Mesenchymal stem cell (in vitro differentiated cells and primary cell): Measurements from ENCODE around the gene ROR2.

Experiments used
- DNase-seq: peaks from one replicate; pipeline ENCODE4 v3.0.0-alpha.2; 2013
- H2AFZ ChIP-seq: one replicate; pipeline ENCODE4 v1.6.1; 2013; ENCODE audit warnings: low read depth, mild to moderate bottlenecking, control low read depth, inconsistent platforms, low read length, moderate library complexity
- H2AK5ac ChIP-seq: 2 replicates; pipeline ENCODE4 v1.6.1; 2013; ENCODE audit warnings: low read length, moderate library complexity, mild to moderate bottlenecking, inconsistent platforms; ENCODE audit not compliant: severe bottlenecking
- H2BK120ac ChIP-seq: one replicate; pipeline ENCODE4 v1.6.1; 2013; ENCODE audit warnings: low read depth, mild to moderate bottlenecking, inconsistent platforms, low read length, moderate library complexity
- H2BK12ac ChIP-seq, 2 experiments: one replicate each; pipeline ENCODE4 v1.6.1; 2013; ENCODE audit warnings: inconsistent platforms in 2 of 2, low read length in 2 of 2, mild to moderate bottlenecking in 2 of 2, moderate library complexity in 2 of 2, control low read depth in 1 of 2
- H2BK15ac ChIP-seq: one replicate; pipeline ENCODE4 v1.6.1; 2013; ENCODE audit warnings: mild to moderate bottlenecking, low read depth, inconsistent platforms; ENCODE audit not compliant: poor library complexity, severe bottlenecking
- H2BK5ac ChIP-seq: 2 replicates; pipeline ENCODE4 v1.6.1; 2013; ENCODE audit warnings: low read depth, mild to moderate bottlenecking, low read length, control low read depth, inconsistent platforms; ENCODE audit not compliant: poor library complexity, severe bottlenecking
- H3K14ac ChIP-seq, 2 experiments: one replicate each; pipeline ENCODE4 v1.6.1; 2013; ENCODE audit warnings: inconsistent platforms in 2 of 2, low read length in 2 of 2, control low read depth in 1 of 2, mild to moderate bottlenecking in 1 of 2, moderate library complexity in 1 of 2
- H3K18ac ChIP-seq, 2 experiments: one replicate each; pipeline ENCODE4 v1.6.1; 2013; ENCODE audit warnings: inconsistent platforms in 2 of 2, low read length in 2 of 2, control low read depth in 1 of 2, low read depth in 1 of 2, mild to moderate bottlenecking in 1 of 2
- H3K23ac ChIP-seq, 2 experiments: one replicate each; pipeline ENCODE4 v1.6.1; 2013; ENCODE audit warnings: inconsistent platforms in 2 of 2, low read length in 2 of 2, mild to moderate bottlenecking in 2 of 2, moderate library complexity in 2 of 2, control low read depth in 1 of 2
- H3K27ac ChIP-seq: 2 replicates; pipeline ENCODE4 v1.5.1; 2013; ENCODE audit warnings: mild to moderate bottlenecking, moderate library complexity, low read length, control low read depth, inconsistent platforms; ENCODE audit not compliant: poor library complexity, severe bottlenecking
- H3K27me3 ChIP-seq, 2 experiments: 2 replicates each; pipeline versions ENCODE4 v1.6.1 to v1.7.0; 2013; ENCODE audit warnings: low read length in 2 of 2, mild to moderate bottlenecking in 2 of 2, moderate library complexity in 2 of 2, control low read depth in 1 of 2, inconsistent platforms in 1 of 2; ENCODE audit not compliant: control insufficient read depth in 1 of 2, insufficient read depth in 1 of 2
- H3K36me3 ChIP-seq, 2 experiments: 2 replicates each; pipeline versions ENCODE4 v1.6.1 to v1.7.0; 2013; ENCODE audit warnings: low read length in 2 of 2, control low read depth in 1 of 2, inconsistent platforms in 1 of 2, low read depth in 1 of 2, mild to moderate bottlenecking in 1 of 2; ENCODE audit not compliant: insufficient read depth in 2 of 2, control insufficient read depth in 1 of 2
- H3K4ac ChIP-seq, 2 experiments: one replicate each; pipeline ENCODE4 v1.6.1; 2013; ENCODE audit warnings: inconsistent platforms in 2 of 2, low read length in 2 of 2, mild to moderate bottlenecking in 2 of 2, moderate library complexity in 2 of 2, control low read depth in 1 of 2, low read depth in 1 of 2
- H3K4me1 ChIP-seq: 2 replicates; pipeline ENCODE4 v1.6.1; 2013; ENCODE audit warnings: low read depth, low read length, control low read depth; ENCODE audit not compliant: control insufficient read depth, insufficient read depth
- H3K4me2 ChIP-seq: 2 replicates; pipeline ENCODE4 v1.6.1; 2013; ENCODE audit warnings: low read length, mild to moderate bottlenecking, inconsistent platforms; ENCODE audit not compliant: poor library complexity, severe bottlenecking
- H3K4me3 ChIP-seq, 2 experiments: 2 replicates each; pipeline versions ENCODE4 v1.5.1 to v1.7.0; 2013; ENCODE audit warnings: low read length in 2 of 2, mild to moderate bottlenecking in 2 of 2, control low read depth in 1 of 2, low read depth in 1 of 2; ENCODE audit not compliant: insufficient read depth in 1 of 2
- H3K79me1 ChIP-seq: replicated peaks from 2 replicates; pipeline ENCODE4 v1.6.1; 2013; ENCODE audit warnings: mild to moderate bottlenecking, control low read depth, low read length, inconsistent platforms; ENCODE audit not compliant: poor library complexity, severe bottlenecking
- H3K9ac ChIP-seq: 2 replicates; pipeline ENCODE4 v1.7.0; 2013; ENCODE audit warnings: mild to moderate bottlenecking, low read length, moderate library complexity
- H3K9me3 ChIP-seq: 2 replicates; pipeline ENCODE4 v1.7.0; 2013; ENCODE audit warnings: mild to moderate bottlenecking, low read length; ENCODE audit not compliant: control insufficient read depth
- H4K8ac ChIP-seq: one replicate; pipeline ENCODE4 v1.6.1; 2013; ENCODE audit warnings: inconsistent platforms, mild to moderate bottlenecking, low read length, moderate library complexity
- H4K91ac ChIP-seq: one replicate; pipeline ENCODE4 v1.6.1; 2013; ENCODE audit warnings: mild to moderate bottlenecking, low read length, inconsistent platforms
- WGBS: methylation state at CpG from one replicate; pipeline ENCODE4 v1.1.7; 2013; ENCODE audit warnings: mixed read lengths; 5-methylcytosine and 5-hydroxymethylcytosine counted together

ROR2 gene

GRCh38 chr9:91835216-91835615, 114.8 kb downstream of the ROR2 start:
- peak overlapping the region in 1 of 2 experiments; percentile 48 for H3K18ac ChIP-seq
- no peak overlapping the region for H2BK15ac ChIP-seq
- no peak overlapping the region for H3K14ac ChIP-seq
- H3K4me1 ChIP-seq: peaks cover 22% of the 10 kb centered on the region
- H3K9ac ChIP-seq: no peak overlapping the region
- H3K4me3 ChIP-seq: no peak overlapping the region
- H2AK5ac ChIP-seq: no peak overlapping the region
- H3K9me3 ChIP-seq: no peaks in the 10 kb centered on the region
- no peak overlapping the region for H2BK120ac ChIP-seq
- H3K4me2 ChIP-seq: no peak overlapping the region
- H2BK5ac ChIP-seq: no peak overlapping the region
- no peak overlapping the region for H2AFZ ChIP-seq
- no peaks in the 10 kb centered on the region for H3K27me3 ChIP-seq
- no peak overlapping the region for H2BK12ac ChIP-seq
- DNase-seq: peak; percentile 48
- H4K91ac ChIP-seq: no peak overlapping the region
- H3K23ac ChIP-seq: no peak overlapping the region
- no peaks in the 10 kb centered on the region for H3K36me3 ChIP-seq
- peaks cover 50% of the 10 kb centered on the region for H3K79me1 ChIP-seq
- peak overlapping the region; percentile 1 for H4K8ac ChIP-seq
- WGBS: 37% methylated on average over 5 of the region's 5 CpGs
- no peak overlapping the region for H3K4ac ChIP-seq
- no peak overlapping the region for H3K27ac ChIP-seq

- Histone ChIP-seq H3K9ac (no peak overlapping the region), H2BK12ac (no peak overlapping the region), H3K4me2 (no peak overlapping the region), H3K4me3 (no peak overlapping the region), H2BK120ac (no peak overlapping the region), H3K14ac (no peak overlapping the region), H3K4ac (no peak overlapping the region), H3K23ac (no peak overlapping the region), H3K79me1 (peaks cover 47% of the 10 kb centered on the region), H2BK5ac (no peak overlapping the region), H2AK5ac (no peak overlapping the region), H3K27ac (no peak overlapping the region), H3K4me1 (peaks cover 19% of the 10 kb centered on the region), H4K91ac (no peak overlapping the region), H3K9me3 (no peaks in the 10 kb centered on the region), H3K27me3 (no peaks in the 10 kb centered on the region), H3K18ac (no peak overlapping the region), H3K36me3 (no peaks in the 10 kb centered on the region), H4K8ac (no peak overlapping the region), H2AFZ (no peak overlapping the region), H2BK15ac (no peak overlapping the region)
- WGBS: 11% methylated on average over 3 of the region's 3 CpGs
- DNase-seq: peak; percentile 51
Measured at GRCh38 chr9:91834740-91835139, 115.3 kb downstream of the ROR2 start.

DNA sequence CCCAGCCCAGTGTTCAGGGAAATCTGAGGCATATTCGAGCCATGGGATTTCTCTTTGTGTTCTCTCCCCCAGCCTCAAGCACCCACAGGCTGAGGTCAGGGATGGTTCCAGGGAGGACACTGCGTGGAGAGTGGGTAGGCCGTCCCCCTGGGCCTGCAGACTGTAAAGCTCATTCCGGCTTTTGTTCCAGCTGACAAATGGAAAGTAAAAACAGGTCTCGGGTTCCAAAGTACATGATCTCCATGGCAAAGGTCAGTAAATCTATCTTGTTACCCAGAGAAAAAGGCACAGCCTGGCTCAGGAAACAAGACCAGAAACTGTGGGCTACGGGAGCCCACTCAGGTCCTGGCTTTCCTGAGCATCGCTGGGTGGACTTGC, 116.2 kb downstream of the ROR2 start:
- no peak overlapping the region for H2AFZ ChIP-seq
- H2BK5ac ChIP-seq: no peak overlapping the region
- H2BK120ac ChIP-seq: no peak overlapping the region
- no peaks in the 10 kb centered on the region for H3K36me3 ChIP-seq
- H4K91ac ChIP-seq: peak overlapping the region; percentile 82
- no peaks in the 10 kb centered on the region for H3K9me3 ChIP-seq
- peaks cover 19% of the 10 kb centered on the region for H3K4me1 ChIP-seq
- H3K23ac ChIP-seq: no peak overlapping the region
- H3K79me1 ChIP-seq: peaks cover 41% of the 10 kb centered on the region
- peak overlapping the region in 1 of 2 experiments; percentile 89 for H3K14ac ChIP-seq
- H3K9ac ChIP-seq: no peak overlapping the region
- H2AK5ac ChIP-seq: no peak overlapping the region
- no peak overlapping the region for H3K4me3 ChIP-seq
- peak overlapping the region in 1 of 2 experiments; percentile 40 for H3K4ac ChIP-seq
- no peaks in the 10 kb centered on the region for H3K27me3 ChIP-seq
- no peak overlapping the region for H2BK15ac ChIP-seq
- no peak overlapping the region for H3K27ac ChIP-seq
- peak overlapping the region in 1 of 2 experiments; percentile 25 for H2BK12ac ChIP-seq
- H3K4me2 ChIP-seq: no peak overlapping the region
- H4K8ac ChIP-seq: peak overlapping the region; percentile 85
- H3K18ac ChIP-seq: peak overlapping the region; percentile 18 to 82
- WGBS: 43% methylated on average over 7 of the region's 7 CpGs
- no peak for DNase-seq

- Histone ChIP-seq H2BK15ac (no peak overlapping the region), H3K27ac (no peak overlapping the region), H4K91ac (peak overlapping the region; percentile 82), H2BK120ac (no peak overlapping the region), H3K79me1 (peaks cover 37% of the 10 kb centered on the region), H3K9ac (no peak overlapping the region), H3K9me3 (no peaks in the 10 kb centered on the region), H3K14ac (no peak overlapping the region), H3K4me1 (peaks cover 17% of the 10 kb centered on the region), H3K18ac (peak overlapping the region in 1 of 2 experiments; percentile 22), H3K23ac (no peak overlapping the region), H2BK12ac (peak overlapping the region in 1 of 2 experiments; percentile 40), H2BK5ac (no peak overlapping the region), H3K4ac (peak overlapping the region in 1 of 2 experiments; percentile 40), H3K4me3 (no peak overlapping the region), H4K8ac (peak overlapping the region; percentile 70), H2AK5ac (no peak overlapping the region), H3K4me2 (no peak overlapping the region), H2AFZ (no peak overlapping the region), H3K27me3 (no peaks in the 10 kb centered on the region), H3K36me3 (no peaks in the 10 kb centered on the region)
- 86% methylated on average over 25 of the region's 25 CpGs for WGBS
- DNase-seq: no peak
Measured at GRCh38 chr9:91833096-91833877, 116.7 kb downstream of the ROR2 start.
